ENCODE data around the gene LRRFIP1. TPM values are rescaled to one million over a fixed set of nuclear protein-coding genes. Genes with fewer than 3 reads are reported as not detected.
"Not testable (repeated sequence)": the region's sequence is repeated elsewhere in the genome, so short reads cannot be mapped to it uniquely, and the experiment has no call there.

The LRRFIP1 gene
- total RNA-seq, 1 experiment from 2014 or later, result 29.9 TPM

GRCh38 chr2:237766340-237766739 is 139.0 kb downstream of the LRRFIP1 start:
- peak; percentile 6 for DNase-seq (ENCODE audit: low read depth)

DNA sequence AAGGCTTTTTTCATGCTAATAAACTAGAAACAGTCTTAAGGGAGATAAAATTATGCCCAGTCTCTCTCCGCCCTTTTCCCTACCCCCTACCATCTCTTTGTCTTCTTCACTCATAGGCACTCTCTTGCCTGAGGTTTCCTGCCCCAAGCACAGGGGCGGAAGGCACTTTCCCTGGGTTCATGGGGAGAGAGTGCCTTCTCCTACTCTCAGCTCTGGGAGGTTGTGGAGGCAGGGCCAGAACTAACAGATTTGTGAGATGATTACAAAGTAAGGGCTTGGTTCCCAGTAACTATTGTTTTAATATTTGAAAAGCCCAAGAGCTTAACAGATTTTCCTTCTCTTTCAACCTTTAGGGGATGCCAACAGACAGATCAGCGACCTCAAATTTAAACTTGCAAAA is 145.1 kb downstream of the LRRFIP1 start:
- no peak for DNase-seq (ENCODE audit: low read depth)

- no peak for DNase-seq (ENCODE audit: low read depth)
These were observed 146.4 kb downstream of the LRRFIP1 start for GRCh38 chr2:237773826-237774225.

DNA sequence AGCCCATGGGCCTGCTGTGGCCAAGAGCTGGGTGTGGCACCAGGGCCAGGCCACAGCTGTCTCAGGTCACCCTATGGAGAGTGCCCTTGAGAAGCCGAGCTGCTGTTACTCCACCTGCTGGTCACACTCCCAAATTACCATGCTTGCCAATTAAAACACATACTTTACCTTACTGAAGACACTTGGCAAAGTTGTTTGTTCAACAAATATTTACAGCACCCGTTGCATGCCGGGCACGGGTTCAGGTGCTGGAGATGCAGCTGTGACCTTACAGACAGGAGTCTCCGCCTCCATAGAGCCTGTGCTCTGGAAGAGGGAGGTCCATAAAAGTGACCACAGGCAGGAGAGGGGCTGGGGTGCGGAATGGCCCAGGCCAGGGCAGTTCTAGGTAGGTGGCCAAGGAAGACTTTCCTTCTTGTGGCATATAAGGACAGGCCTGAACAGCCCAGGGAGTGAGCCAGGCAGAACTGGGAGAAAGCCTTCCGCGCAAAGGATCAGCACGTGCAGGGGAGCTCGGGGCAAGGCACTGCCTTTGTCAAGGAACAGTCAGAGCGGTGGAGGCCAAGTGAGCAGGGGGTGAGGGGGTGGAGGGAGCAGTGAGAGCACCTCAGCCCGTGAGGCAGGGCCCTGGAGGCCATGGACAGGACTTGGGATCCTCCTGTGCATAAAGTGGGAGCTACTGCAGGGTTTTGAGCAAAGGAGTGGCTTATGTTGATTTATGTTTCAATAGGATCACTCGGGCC is 147.6 kb downstream of the LRRFIP1 start:
- peak; percentile 43 for DNase-seq (ENCODE audit: low read depth)

DNA sequence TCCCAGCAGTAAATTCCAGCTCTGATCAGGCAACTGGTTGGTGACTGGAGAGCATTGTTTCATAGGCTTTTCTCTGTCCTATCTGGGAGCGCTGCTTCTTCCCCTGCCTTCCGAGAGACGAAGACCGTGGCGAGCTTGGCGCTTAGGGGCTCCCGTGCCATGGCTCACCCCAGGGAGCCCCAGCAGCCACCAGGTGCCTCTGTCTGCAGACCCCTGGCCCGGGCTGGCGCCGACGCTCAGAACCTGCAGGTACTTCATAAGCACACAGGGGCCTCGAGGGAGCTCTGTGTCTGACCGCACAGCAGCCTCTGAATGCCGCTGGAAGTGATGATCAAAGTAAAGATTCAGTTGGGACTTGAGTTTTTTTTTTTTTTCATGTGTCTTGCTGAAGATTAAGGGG is 152.1 kb downstream of the LRRFIP1 start:
- no peak for DNase-seq (ENCODE audit: low read depth)

DNA sequence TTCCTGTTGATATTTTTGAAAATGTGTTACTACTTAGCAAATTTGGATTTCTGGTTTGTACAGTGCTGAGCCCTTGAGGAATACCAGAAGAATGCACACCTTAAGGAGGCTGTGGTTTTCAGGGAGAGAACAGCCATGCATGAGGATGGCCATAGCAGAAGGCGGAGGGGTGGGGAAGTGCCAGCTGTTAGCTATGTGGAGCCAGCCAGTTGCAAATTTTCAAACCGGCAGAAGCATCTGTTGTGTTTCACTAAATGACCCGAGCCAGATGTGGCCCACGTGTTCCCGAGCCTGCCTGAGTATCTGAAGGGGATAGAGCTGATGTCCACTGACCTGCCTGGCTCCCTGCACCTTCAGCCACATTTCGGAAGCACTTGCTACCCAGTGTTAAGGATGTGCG is 154.8 kb downstream of the LRRFIP1 start:
- no peak for DNase-seq (ENCODE audit: low read depth)

- DNase-seq (ENCODE audit: low read depth), result not testable (repeated sequence)
These were observed 156.3 kb downstream of the LRRFIP1 start for GRCh38 chr2:237783678-237784077.

GRCh38 chr2:237786936-237787335 is 159.5 kb downstream of the LRRFIP1 start:
- no peak for DNase-seq (ENCODE audit: low read depth)

- DNase-seq (ENCODE audit: low read depth), result peak; percentile 13
These were observed 163.0 kb downstream of the LRRFIP1 start for GRCh38 chr2:237790353-237790752.

DNA sequence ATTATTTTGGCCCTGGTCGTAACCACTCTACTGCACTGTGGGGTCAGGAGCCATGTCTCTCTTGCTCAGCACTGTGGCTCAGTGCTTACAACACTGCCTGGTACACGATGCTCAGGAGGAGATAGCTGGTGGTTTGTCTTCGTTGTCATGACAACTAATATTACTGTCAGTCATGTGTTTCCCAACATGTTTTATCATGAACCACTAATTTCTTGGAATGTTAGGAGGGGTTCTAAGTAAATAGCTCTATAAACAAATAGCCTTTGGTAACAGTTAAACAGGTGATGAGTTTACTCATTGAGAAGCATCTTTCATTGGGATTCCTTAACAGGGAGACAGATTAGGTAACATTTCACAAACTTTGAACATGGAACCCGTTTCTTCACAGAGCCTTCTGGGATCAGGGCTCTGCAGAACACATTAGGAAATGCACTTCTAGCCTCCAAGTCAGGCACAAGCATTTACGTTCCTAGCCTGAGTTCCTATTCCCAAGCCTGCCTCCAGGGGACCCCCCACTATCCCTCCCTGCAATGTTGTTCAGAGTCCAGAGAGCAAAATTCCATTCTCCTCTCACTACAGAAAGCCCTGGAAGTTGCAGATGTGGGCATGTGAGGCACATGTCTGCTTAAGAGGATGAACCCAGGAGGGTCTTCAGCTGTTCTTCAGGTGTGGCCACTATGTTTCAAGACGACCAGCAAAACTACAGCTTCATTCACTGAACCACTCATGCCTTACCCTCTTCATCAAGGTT is 164.8 kb downstream of the LRRFIP1 start:
- DNase-seq (ENCODE audit: low read depth), result peak; percentile 15

DNA sequence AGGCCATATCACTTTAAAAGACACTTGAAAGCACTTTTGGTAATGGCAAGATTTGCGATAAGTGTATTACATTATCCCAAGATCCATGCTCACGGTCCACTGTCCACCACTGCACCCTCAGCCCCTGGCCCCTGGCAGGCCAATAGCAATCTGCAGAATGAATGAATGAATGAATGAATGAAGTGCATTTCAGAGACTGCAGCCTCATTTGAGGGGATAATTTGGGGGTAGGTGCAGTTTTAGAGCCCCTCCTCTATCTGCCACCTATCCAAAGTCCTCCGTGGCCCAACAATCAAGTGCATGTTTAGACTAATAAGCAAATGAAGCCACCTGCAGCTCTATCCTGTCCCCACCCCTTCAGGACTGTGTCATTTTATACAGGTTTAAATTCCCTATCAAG is 169.9 kb downstream of the LRRFIP1 start:
- DNase-seq (ENCODE audit: low read depth), result no peak

DNA sequence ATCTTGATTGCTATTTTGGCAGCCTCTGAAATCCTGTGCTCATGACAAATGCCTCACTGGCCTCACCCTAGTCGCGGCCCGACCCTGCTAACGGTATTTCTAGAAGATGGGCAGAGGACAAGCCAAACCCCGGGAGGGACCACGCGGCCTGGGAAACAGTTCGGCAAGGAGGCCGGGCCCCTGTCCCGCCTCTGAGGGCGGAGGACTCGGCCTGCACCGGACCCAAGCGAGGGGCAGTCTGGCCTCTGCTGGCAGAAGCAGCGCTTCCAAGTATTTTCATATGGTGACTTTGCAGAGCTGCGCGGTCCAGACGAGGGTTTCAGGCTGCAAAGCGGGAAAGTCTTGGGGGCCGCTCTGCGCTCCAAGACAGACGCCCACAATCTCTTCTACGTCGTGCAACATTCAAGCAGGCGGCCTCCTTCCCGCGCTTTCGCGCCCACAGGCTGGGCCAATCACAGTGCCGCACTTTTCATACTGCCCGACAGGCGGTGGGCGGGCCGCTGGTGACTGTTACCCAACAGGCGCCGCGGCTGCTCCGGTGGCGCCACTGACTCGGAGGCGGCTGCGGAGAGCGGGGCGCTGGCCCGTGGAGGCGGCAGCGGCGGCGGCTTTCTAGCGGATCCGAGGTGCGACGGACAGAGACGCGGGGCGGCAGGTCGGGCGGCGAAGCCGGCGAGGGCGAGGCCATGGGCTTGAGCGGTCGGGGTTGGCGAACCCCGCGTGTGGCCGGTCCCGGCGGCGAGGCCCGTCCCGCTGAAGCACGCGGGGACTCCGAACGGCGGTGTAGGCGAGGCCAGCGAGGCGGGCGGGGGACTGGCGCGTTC is 171.1 kb downstream of the LRRFIP1 start, which contains the start of gene RBM44:
TSS of gene RBM44 (plus strand) at position 544 of the 824 bp plus-strand sequence. CDS start 14,831 bp downstream, outside the sequence.
- no peak for DNase-seq (ENCODE audit: low read depth)

GRCh38 chr2:237799060-237799428 is 171.7 kb downstream of the LRRFIP1 start:
- DNase-seq (ENCODE audit: low read depth), result no peak

DNA sequence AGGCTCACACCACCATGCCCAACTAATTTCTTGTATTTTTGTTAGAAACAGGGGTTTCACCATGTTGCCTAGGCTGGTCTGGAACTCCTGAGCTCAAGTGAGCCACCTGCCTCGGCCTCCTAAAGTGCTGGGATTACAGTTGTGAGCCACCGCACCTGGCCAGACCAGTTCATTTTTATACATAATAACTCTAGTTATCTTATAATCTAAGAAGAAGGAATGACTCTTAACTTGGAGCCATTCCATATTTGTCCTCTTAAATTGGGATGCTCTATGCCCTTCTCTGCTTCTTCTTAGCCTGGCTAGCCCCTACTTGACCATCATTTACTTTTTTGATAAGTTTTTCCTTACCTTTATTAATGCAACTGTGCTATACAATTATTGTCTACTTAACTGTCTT is 174.1 kb downstream of the LRRFIP1 start:
- no peak for DNase-seq (ENCODE audit: low read depth)

DNA sequence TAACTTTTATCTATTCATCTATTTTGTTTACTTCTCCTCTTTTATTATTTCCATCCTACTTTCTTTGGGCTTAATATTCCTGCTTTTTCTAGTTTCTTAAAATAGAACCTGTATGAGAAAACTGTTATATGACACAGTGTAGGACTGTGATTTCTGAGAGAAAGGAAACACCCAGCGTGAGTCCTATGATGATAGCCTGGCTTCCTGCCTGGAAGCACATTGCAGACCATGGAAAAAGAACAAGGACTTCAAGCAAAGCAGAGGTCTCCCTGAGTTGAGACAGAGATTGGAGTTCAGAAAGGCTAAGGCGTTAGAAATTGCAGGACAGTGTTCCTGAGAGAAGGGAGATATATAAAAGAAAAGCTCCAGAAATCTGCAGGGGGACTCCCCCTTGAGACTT is 178.9 kb downstream of the LRRFIP1 start:
- no peak for DNase-seq (ENCODE audit: low read depth)

- no peak for DNase-seq (ENCODE audit: low read depth)
These were observed 188.2 kb downstream of the LRRFIP1 start for GRCh38 chr2:237815637-237816036.

DNA sequence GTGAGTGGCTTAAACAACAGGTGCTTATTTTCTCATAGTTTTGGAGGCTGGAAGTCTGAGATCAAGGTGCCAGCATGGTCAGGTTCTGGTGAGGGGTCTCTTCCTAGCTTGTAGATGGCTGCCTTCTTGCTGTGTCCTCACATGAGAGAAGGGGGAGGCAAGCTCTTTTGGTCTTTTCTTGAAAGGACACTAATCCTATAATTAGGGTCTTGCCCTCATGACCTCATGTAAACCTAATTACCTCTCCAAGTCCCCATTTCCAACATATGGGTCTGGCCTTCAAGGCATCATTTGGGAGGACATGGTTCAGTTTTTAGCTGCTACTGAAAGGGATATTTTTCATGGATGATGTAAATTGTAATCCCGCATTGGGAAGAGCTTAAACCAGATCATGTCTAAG is 189.1 kb downstream of the LRRFIP1 start:
- DNase-seq (ENCODE audit: low read depth), result no peak

- peak; percentile 49 for DNase-seq (ENCODE audit: low read depth)
These were observed 190.7 kb downstream of the LRRFIP1 start for GRCh38 chr2:237818066-237818473.

- DNase-seq (ENCODE audit: low read depth), result no peak
These were observed 191.8 kb downstream of the LRRFIP1 start for GRCh38 chr2:237819231-237819630.

DNA sequence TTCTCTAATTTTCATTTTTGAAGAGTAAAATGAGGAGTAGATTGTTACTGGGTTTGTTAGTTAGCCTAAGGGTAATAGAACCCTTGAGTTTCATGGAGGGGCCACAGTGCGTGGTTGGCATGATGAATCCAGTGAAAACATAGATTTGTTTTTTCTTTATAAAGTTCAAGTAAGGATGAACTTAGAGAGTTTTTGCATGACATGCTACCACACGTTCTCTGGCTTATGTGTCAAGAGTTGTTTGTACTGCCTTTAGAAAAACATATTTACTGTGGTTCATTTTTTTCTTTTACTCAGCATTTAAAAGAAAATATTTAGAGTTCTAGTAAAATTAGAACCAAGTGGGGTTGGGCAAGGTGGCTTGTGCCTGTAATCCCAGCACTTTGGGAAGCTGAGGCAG is 193.0 kb downstream of the LRRFIP1 start:
- DNase-seq (ENCODE audit: low read depth), result no peak

DNA sequence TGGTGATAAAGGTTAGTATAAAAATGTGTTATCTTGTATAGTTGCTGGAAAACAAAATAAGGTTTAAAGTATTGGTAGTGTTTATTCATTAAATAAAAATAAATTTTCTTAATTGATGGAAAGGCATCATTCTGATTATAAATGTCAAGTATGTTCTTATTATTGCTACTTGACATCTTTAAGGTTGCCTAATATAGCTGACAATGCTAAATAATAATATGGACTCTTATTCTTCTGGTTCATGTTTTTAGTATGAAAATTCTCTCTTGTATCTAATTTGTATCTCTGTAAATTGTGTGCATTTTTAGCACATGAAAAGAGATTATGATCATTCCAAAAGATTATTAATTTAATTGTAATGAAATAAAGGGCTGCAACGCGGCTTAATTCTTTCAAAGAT is 196.2 kb downstream of the LRRFIP1 start:
- no peak for DNase-seq (ENCODE audit: low read depth)

DNA sequence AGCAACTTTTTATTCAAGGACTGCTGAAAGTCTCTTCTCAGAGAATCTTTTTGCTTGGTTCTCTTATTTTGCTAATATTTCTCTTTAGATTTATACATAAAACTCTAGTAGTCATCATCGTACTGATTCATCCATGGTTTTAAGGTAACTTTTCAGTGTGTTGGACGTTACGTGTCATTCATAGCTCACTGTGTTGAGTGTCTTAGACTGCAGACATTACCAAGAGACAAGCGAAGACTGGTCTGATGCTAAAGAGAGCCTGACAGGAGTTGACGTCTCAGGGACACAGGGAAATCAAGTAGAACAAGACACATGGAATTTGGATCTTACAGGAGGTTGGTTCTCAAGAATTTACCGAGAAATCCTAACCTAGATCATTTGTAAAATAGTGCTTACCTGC is 196.7 kb downstream of the LRRFIP1 start:
- DNase-seq (ENCODE audit: low read depth), result no peak
